ENCODE results near the gene CERS3. TPM values are rescaled to one million over a fixed set of nuclear protein-coding genes. Genes with fewer than 3 reads are reported as not detected.

Gene CERS3
- polyA plus RNA-seq (ENCODE audit: insufficient read length) = 1.5 TPM

DNA sequence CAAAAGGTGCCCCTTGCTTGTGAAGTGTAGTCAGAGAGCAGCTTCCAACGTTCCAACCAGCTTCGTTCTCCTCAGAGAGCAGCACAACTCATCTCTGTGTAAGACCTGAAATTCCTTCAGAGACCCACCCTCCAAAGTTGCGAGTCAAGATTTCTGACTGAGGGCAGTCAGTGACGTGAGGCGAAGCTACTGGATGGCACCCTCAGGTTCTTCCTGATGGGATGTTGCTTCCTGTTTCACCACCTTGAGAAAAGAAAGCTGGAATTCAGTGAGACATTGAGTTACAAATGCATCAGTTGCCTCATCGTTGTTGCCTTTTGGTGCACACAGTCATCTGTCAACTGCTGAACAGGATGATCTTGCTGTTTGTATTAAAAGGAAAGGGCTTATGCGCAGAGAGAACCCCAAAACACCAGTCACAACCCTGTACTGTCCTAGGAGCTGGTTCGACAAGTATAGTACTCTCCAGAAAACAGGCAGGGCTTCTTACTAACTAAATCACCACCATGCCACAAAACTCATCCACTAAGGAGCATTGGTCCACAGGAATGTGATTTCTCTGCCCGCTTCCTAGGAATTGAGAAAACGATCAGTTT lies at the start of gene CERS3:
Gene CERS3, minus strand, starts transcription at position 118 of the 596 bp plus-strand sequence. CDS start 27,101 bp downstream, outside the sequence.
- DNase-seq (ENCODE audit: low read depth) = no peak

DNA sequence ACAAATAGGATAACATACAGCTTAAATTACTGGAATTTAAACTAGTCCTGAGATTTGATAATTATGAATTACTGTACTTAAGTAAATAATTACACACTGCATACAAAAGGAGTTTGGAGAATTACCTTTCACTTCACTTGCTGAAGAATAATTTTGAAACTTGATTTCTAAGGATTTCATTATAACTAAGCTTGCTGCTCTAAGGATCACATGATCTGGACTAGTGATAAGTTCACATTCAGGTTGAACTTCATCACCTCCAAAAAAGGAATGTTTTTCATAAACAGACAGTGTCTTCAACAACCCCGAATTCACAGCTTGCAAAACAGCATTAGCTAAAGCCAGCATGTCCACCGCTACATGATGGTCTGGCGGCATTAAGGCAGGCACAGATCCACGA lies 44.8 kb upstream of the CERS3 start:
- DNase-seq (ENCODE audit: low read depth) = no peak

DNA sequence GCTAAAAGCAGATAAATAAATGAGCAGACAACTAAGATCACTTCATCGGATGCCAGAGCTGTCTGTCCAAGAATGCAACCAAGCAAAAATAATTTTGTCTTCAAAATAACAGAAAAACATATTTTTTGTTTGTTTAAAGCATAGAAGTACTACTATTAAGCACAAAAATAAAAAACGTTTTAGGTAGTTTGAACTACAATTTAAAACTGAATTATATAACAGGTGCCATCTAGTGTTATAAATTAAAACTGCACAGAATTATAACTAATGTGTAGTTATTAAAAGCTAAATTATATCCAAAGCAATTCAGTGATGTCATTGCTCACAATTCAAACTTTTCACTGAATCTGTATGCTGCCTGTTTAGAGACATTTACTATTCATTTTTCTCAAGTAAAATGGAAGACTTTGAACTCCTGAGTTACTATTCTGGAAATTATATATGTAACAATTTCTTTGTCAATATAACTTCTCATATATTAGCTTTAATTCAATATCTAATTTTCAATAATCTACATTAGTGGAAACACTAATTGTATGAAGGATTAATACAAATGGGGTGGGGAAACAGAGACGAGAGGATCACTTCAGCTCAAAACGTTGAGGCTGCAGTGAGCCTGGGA lies 43.7 kb upstream of the CERS3 start:
- DNase-seq (ENCODE audit: low read depth) = peak; percentile 13

DNA sequence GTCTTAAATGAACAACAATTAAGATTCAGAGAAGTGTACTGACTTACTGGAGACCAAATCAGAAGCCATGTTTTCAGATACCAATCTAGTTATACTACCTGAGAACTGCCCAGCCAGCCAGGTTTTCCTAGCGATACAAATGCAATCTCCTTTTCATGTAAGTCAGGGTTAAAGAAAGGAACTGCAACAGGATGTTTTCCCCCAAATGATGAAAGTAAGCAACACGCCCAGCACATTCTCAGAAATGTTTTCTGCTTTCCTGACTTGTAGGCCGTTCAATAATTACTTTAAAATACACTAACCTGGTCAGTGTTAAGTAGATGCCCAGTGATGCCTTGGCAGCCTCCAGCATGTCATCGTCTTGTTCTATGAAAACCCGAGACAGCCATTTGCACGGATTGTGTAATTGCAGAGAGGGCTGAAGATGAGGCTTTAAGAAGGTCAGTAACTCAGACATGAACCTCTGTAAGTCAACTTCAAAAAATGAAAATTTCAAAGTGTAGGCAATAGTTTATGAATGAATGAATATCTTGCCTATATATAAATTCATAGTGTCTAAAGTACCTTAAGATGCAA lies 42.9 kb upstream of the CERS3 start:
- DNase-seq (ENCODE audit: low read depth) = no peak

DNA sequence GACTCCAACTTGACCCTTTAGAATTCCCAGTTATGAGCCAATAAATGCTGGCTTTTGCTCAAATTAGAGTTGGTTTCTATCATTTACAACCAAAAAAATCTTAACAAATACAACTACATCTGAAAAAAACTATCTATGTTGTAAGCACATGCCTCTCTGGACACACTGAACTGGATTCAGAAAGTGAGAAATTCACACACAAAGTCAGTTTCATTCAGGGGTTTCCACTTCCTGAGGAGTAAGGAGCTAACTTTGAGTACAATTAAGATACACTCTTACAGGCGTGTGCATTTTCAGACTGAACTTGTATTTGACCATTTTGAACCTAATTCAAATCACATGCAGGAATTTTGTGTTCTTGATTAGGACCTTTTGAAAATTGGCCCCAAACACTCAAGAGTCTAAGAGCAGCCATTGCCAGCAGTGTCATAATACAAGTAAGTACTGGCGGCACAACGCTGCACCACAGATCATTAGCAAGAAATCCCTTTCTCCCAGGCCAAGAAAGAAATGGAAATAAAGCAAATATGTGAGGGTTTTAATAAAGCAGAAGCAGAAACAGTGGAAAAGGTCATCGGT lies 42.1 kb upstream of the CERS3 start:
- no peak for DNase-seq (ENCODE audit: low read depth)

DNA sequence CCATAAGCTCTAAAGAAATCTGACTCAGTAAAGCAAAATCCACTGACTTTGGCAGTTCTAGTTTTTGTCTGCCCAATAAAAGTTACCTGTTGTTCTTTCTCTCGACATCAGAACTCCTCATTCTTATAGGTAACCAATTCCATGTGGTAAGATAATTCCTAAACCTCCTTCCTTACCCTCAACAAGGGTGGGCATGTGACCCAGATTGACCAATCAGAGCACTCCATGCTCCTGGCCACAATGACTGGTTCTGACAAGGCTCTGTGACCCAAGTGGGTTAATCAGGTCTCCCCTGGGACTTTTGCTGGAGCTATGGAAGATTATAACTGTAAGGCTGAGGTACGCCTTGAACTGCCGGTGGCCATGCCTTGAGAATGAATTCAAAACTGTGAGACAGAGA lies 41.5 kb upstream of the CERS3 start:
- DNase-seq (ENCODE audit: low read depth) = no peak

DNA sequence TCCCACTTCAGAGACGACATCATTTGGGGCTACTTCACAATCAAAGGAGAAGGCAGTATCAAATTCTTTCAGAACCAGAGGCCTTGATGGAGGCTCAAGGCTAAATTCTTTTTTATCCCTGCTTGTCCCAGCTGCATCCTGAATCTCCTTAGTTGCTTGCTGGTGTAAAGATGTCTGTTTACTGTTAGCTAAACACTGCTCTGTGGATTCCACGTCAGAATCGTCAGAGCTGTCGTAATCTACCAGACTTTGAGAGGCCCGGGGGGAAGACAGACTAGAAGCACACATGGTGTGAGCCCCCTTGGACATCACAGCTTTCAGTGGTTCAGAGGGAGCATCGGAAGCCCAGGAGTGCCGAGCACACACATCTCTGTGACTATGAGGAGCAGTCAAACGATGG lies 40.6 kb upstream of the CERS3 start:
- DNase-seq (ENCODE audit: low read depth) = no peak

DNA sequence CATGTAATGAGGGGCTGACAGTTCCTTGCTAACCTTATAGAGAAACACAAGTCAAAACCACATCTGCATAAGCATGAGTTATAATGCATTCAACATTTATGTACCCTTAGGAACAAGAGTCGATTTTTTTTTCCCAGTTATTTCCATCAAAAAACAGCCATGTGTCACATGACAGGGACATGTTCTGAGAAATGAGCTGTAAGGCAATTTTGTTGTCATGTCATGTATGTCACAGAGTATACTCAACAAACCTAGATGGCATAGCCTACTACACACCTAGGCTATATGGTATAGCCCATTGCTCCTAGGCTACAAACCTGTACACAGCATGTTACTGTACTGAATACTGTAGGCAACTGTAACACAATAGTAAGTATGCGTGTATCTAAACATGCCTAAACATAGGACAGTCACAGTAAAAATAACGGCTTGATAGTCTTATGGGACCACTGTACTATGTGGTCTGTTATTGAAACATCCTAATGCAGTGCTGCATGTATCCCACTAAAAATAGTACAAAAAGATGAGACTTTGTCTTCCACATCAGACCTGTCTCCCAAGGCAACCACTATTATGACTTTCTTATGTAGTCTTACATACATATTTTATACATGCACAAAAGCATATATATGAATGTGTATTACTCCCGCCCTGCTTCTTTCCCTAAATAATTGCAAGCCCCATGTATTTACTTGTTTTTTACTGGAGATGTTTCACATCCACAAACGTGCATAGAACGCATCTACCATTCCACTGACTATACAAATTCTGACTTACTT lies 38.3 kb upstream of the CERS3 start:
- no peak for DNase-seq (ENCODE audit: low read depth)

DNA sequence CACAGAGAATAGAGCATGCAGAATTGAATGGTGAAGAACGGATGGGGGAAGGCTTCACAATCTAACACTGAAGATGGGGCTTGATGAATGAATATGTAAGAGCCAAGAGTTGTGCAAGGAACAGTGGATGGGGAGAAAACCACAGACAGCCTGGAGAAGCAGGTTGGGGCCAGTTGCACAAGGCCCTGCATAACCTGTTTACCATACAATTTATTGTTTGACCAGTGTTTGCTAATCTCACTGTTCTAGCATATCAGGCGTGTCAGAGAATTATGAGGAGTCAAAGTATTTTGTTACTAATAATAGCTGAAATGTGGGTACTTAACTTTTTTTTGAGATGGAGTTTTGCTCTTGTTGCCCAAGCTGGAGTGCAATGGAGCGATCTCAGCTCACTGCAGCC lies 36.8 kb upstream of the CERS3 start:
- DNase-seq (ENCODE audit: low read depth) = no peak

DNA sequence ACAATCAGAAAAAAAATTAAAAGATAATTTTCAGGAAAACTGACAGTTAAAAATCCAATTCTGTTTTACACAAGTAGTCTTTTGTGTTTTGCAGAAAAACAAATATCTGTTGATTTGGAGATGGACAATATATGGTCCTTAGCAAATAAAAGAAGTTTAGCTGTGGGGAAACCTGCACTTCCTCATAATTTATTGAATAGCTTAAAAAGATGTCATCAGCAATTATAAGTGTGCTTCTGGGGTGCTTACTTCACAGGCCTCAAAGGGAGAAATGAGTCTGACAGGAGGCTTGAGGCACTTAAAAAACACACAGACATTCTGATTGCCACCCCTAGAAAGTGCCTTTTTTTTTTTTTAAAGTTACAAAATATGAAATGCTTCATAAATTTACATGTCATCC lies 31.6 kb upstream of the CERS3 start:
- no peak for DNase-seq (ENCODE audit: low read depth)

DNA sequence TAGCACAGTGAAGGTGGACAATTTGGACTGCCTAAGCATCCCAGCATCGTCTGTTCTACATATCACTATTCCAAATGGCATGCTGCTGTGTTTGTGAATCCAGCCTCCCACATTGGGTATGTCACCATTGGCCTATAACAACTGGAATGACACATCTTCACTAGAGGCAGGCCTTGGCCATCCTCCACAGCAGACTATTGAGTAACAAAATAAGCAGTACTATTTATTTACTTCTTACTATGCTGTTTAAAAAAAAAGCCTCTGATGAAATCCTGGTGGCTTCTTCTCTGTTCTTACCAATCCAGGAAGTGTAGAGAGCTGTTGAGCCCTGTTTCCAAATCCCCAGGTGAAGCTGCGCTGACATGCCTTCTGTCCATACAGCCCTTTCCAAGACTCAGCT lies 30.6 kb upstream of the CERS3 start:
- no peak for DNase-seq (ENCODE audit: low read depth)

DNA sequence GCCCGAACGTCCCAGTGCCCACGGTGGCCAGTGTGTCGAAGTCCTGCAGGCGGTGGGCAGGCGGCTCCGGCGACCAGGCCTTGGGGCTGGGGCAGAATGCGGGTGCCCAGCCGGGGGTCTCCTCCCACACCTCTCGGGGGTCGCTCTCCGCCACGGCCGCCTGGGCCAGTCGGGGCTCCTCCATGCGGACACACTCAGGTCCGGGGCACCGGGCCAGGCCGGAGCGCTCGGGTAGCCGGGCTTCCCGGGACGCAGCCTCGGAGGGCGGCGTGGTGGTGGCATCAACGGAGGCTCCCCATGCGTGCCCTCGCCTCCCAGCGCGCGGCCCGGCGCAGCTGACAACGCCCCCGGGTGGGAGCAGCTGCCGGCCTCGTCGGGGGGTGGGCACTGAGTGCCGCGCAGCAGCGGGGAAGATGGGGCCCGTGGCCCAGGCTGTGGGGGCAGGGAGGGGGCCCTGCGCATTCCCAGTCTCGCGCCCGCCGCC lies 30.1 kb upstream of the CERS3 start:
- DNase-seq (ENCODE audit: low read depth) = no peak

DNA sequence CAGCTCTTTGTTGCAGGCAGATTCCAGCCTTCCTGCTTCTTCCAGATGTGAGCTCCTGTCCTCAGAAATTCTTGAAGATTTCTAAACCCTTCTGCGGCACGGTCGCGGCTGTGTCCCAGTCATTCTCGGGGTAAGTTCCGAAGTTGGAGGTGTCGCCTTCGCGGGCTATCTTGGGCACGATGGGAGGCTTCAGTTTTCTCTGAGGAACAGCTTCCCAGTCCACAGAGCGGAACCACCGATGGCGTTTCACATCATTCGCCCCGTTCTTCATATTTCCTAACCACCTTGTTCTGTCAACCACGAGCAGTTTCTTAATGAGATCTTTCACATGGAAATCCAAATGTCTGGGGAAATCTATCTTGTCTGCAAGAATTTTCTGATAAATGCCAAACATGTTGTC lies 24.7 kb upstream of the CERS3 start:
- DNase-seq (ENCODE audit: low read depth) = no peak

DNA sequence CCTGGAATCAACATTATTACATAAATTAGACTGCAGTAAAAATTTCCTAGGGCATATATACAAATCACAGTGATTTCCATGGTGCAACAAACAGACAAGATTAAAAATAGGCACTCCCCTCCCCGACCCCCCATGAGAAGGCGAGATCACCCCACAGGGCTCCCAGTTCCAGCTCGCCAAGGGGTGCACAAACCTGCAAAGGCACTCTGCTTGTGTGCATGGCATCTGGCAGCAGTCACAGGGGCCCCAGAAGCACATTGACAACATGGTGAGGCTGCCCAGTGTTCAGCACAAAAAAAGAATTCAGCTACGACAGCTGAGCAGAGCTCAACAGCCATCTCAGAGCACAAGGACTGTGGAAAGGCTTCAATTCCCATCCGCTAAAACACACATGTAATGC lies 19.2 kb upstream of the CERS3 start:
- DNase-seq (ENCODE audit: low read depth) = no peak

DNA sequence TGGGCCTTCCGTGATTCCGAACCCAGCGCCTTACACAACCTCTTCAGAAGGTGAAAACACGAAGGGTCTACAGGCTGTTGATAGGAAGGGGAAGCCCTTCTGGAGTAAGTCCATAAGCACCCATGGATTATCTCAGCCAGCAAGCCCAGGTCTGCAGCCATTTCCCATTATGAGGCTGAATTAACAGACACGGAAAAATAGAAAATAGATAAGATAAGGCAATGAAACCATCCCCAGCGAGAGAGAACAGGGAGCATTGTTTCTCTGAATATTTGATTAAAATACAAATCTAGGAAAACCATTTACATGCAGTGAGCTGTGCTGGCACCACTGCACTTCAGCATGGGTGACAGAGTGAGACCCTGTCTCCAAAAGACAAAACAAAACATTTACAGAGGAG lies 16.2 kb upstream of the CERS3 start:
- DNase-seq (ENCODE audit: low read depth) = no peak

DNA sequence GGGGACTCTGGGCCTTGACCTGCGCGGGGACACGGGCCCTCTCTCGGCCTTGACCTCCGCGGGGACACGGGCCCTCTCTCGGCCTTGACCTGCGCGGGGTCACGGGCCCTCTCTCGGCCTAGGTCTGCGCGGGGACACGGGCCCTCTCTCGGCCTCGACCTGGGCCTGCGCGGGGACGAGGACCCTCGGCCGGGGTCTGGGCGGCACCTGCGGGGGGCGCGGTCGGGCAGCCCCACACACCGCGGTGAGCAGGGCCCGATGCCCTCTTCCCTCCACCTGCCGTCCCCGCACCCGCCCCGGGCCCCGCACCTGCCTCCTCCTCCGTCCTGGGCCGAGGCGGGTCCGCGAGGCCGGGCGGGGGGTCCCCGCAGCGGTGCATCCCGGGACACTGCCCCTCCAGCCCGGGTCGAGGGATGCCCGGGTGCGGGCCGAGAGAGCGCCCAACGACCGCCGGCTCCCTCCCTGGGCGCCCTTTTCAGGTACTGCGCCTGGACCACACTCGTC lies 15.6 kb upstream of the CERS3 start:
- no peak for DNase-seq (ENCODE audit: low read depth)

DNA sequence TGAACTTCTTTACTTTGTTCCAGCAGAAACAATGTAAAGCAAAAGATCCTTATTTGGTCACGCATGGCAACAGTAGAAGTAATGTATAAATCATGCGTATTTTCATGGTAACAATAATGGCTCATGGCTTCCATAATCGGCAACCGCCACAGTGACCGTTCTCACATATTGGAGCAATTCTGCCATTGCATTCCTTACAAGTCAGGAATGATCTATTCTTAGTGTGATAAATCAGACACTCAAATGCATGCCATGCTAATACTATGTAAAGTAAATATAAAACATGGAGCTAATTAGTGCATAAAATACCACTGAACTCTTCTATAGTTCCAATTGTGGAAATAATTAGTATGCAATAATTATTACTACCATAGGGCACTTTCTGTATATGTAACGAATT lies 13.5 kb upstream of the CERS3 start:
- DNase-seq (ENCODE audit: low read depth) = no peak

DNA sequence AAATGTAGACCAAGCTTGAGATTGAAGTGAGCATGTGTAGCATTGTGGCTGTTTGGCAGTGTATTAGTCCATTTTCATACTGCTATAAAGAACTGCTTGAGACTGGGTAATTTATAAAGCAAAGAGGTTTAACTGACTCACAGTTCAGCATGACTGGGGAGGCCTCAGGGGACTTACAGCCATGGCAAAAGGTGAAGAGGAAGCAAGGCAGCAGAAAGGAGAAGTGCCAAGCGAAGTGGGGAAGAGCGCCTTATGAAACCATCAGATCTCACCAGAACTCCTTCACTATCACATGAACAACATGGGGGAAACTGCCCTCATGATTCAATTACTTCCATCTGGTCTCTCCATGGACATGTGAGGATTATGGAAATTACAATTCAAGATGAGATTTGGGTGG lies 8.6 kb upstream of the CERS3 start:
- DNase-seq (ENCODE audit: low read depth) = no peak

DNA sequence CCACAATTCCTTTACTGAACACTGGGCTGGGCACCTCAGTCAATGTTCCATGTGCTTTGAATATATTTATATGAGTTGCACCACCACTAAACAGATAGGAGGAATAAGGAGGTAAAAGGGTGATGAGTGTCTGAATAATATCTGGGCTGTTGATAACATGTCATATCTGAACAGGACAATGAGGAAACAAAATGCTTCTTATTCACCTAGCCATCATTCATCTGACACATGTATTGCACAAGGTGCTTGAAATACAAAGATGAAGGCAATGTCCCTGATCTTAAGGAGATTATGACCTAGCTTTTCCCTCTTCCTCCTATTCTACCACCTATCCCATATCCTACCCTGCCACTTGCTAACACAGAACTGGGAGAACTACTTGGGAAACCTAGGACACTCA lies 8.0 kb upstream of the CERS3 start:
- no peak for DNase-seq (ENCODE audit: low read depth)

DNA sequence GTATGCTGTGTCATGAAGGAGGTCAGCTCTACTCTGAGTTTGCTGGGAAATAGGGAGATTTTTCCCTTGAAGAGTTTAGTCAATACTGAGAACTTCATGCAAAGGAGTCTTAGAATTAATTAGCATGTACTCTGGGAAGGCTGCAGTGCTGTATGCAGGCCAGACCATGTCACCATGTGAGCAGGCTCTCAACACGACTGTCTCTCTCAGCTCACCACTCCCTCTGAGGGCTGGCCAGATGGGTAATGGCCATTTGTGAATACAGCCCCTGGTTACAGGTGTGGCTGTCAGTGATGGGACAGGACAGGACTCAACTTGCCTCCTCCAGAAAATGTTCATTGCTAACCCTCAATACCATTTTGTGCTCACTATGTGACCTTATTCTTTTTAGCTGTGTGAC lies 5.1 kb upstream of the CERS3 start:
- no peak for DNase-seq (ENCODE audit: low read depth)

DNA sequence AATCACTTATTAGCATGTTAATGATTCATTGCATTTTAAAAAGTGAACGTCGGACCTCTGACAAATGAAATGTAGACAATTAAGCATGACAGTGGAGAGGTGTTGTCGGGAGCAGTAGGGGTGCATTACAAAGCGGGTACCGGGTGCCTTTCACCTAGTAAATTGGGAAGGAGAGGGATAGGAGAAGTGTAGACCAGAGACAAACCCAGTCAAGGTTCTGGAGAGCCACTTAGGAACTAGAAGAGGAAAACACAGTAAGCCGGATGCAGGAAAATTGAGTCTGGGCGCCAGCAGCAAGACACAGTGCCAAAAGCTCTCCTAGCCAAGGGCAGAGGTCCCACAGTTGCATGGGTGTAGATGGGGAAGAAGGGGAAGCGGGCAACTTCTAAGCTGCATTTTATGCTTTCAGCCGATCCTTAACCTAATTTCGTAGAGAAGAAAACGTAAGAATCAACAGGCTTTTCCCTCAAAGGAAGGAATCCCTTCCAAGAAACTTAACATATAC lies 3.1 kb upstream of the CERS3 start:
- no peak for DNase-seq (ENCODE audit: low read depth)

DNA sequence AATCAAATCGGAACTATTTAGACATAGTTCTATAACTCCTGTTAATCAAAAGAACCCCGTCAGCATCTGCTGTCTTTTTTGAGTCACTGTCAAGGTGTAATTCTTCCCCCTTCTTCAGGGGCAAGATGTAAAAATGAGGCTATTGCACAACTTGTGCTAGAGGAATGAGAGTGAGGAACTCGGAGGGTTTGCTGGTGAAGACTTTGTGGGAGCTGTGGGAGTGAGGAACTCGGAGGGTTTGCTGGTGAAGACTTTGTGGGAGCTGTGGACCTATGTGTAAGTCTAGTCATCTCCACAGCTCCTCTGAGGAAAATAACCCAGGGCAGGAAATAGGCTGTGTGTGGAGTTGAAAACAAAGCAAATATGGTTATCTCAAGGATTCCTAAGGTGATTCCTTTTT lies 2.5 kb upstream of the CERS3 start:
- DNase-seq (ENCODE audit: low read depth) = no peak
